Cardiac muscle cell (in vitro differentiated cells and primary cell): Measurements from ENCODE around the gene MPPED1. TPM values are rescaled to one million over a fixed set of nuclear protein-coding genes. Genes with fewer than 3 reads are reported as not detected.

Source experiments
- DNase-seq, 2 donors: peaks; one replicate each; pipeline versions ENCODE4 v3.0.0 to v3.0.0-alpha.2; 2010 to 2017; ENCODE audit warnings: low read depth in 1 of 2, low spot score in 1 of 2
- H3K27ac ChIP-seq: fragments of 200-600 bp; sonication (generic); 2 replicates; pipeline ENCODE4 v1.5.1; 2016
- H3K27me3 ChIP-seq: fragments of 200-600 bp; sonication (generic); 2 replicates; pipeline ENCODE4 v1.6.0; 2016; ENCODE audit warnings: control low read depth
- H3K36me3 ChIP-seq: fragments of 200-600 bp; sonication (generic); 2 replicates; pipeline ENCODE4 v1.5.1; 2016; ENCODE audit warnings: control low read depth
- H3K4me1 ChIP-seq: fragments of 200-600 bp; sonication (generic); 2 replicates; pipeline ENCODE4 v1.8.1; 2017; ENCODE audit warnings: low read depth, mild to moderate bottlenecking, mixed run types
- H3K4me3 ChIP-seq: fragments of 200-600 bp; sonication (generic); 2 replicates; pipeline ENCODE4 v1.5.1; 2016; ENCODE audit warnings: mild to moderate bottlenecking
- H3K9me3 ChIP-seq: fragments of 200-600 bp; sonication (generic); 2 replicates; pipeline ENCODE4 v1.5.1; 2017; ENCODE audit warnings: low read depth, mild to moderate bottlenecking, control low read depth
- polyA plus RNA-seq: library from polyadenylated mRNA; unstranded; fragments of >200 nt; fragmentation: Nextera tagmentation; extraction: Ambion mirVana; gene quantifications from 2 replicates; pipeline ENCODE4 v1.2.1, GENCODE V29; 2016
- total RNA-seq: library from RNA; depleted of rRNA; stranded (reverse); fragments of >200 nt; gene quantifications from 2 replicates; pipeline ENCODE4 v1.2.3, GENCODE V29; 2016
- TF ChIP-seq, protein P1 (sequence below): IDR thresholded peaks from 2 replicates; pipeline ENCODE4 v1.5.1; 2012; ENCODE audit warnings: low read depth, mild to moderate bottlenecking, low read length

The MPPED1 gene
- total and polyA plus RNA-seq, 2 experiments from 2014 or later = 0.12 TPM; not detected in 1

GRCh38 chr22:43398246-43398645 is 13.6 kb upstream of the MPPED1 start:
- H3K27ac ChIP-seq = no peak overlapping the region
- no peak for DNase-seq
- H3K36me3 ChIP-seq = no peaks in the 10 kb centered on the region
- H3K9me3 ChIP-seq = no peaks in the 10 kb centered on the region
- H3K4me3 ChIP-seq = no peak overlapping the region
- H3K27me3 ChIP-seq = peaks cover 4% of the 10 kb centered on the region
- peaks cover under 1% of the 10 kb centered on the region for H3K4me1 ChIP-seq
- TF ChIP-seq, protein P1, sequence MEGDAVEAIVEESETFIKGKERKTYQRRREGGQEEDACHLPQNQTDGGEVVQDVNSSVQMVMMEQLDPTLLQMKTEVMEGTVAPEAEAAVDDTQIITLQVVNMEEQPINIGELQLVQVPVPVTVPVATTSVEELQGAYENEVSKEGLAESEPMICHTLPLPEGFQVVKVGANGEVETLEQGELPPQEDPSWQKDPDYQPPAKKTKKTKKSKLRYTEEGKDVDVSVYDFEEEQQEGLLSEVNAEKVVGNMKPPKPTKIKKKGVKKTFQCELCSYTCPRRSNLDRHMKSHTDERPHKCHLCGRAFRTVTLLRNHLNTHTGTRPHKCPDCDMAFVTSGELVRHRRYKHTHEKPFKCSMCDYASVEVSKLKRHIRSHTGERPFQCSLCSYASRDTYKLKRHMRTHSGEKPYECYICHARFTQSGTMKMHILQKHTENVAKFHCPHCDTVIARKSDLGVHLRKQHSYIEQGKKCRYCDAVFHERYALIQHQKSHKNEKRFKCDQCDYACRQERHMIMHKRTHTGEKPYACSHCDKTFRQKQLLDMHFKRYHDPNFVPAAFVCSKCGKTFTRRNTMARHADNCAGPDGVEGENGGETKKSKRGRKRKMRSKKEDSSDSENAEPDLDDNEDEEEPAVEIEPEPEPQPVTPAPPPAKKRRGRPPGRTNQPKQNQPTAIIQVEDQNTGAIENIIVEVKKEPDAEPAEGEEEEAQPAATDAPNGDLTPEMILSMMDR = no peak

GRCh38 chr22:43398910-43399309 is 12.9 kb upstream of the MPPED1 start:
- no peaks in the 10 kb centered on the region for H3K36me3 ChIP-seq
- H3K27me3 ChIP-seq = peaks cover 4% of the 10 kb centered on the region
- no peak overlapping the region for H3K4me3 ChIP-seq
- no peak overlapping the region for H3K27ac ChIP-seq
- no peak for DNase-seq
- no peaks in the 10 kb centered on the region for H3K9me3 ChIP-seq
- no peaks in the 10 kb centered on the region for H3K4me1 ChIP-seq
- TF ChIP-seq, protein P1 = no peak

GRCh38 chr22:43399338-43399979 is 12.4 kb upstream of the MPPED1 start:
- TF ChIP-seq, protein P1 = no peak
- DNase-seq = no peak
- H3K27ac ChIP-seq = no peak overlapping the region
- H3K36me3 ChIP-seq = no peaks in the 10 kb centered on the region
- no peaks in the 10 kb centered on the region for H3K9me3 ChIP-seq
- no peak overlapping the region for H3K4me3 ChIP-seq
- peaks cover 4% of the 10 kb centered on the region for H3K27me3 ChIP-seq
- no peaks in the 10 kb centered on the region for H3K4me1 ChIP-seq

- TF ChIP-seq, protein P1 = no peak
- DNase-seq = no peak
- no peaks in the 10 kb centered on the region for H3K36me3 ChIP-seq
- no peak overlapping the region for H3K4me3 ChIP-seq
- H3K27ac ChIP-seq = no peak overlapping the region
- H3K27me3 ChIP-seq = peaks cover 4% of the 10 kb centered on the region
- H3K9me3 ChIP-seq = no peaks in the 10 kb centered on the region
- no peaks in the 10 kb centered on the region for H3K4me1 ChIP-seq
These were observed 11.8 kb upstream of the MPPED1 start for GRCh38 chr22:43399980-43400358.

- Histone ChIP-seq H3K27me3 (peaks cover 4% of the 10 kb centered on the region), H3K36me3 (no peaks in the 10 kb centered on the region), H3K9me3 (no peaks in the 10 kb centered on the region), H3K27ac (no peak overlapping the region), H3K4me3 (no peak overlapping the region), H3K4me1 (no peaks in the 10 kb centered on the region)
- DNase-seq = no peak
- TF ChIP-seq, protein P1 = no peak
These were observed 11.4 kb upstream of the MPPED1 start for GRCh38 chr22:43400449-43400848.
